PC-9 (cell line): ENCODE measurements around the gene USP34.

Experiments used
- CTCF ChIP-seq: fragments of 200-600 bp; sonication (generic); conservative IDR thresholded peaks from 2 replicates; pipeline ENCODE4 v1.6.1; 2017; ENCODE audit warnings: mixed run types, antibody characterized with exemption, mild to moderate bottlenecking, moderate library complexity
- EZH2 ChIP-seq: fragments of 200-600 bp; sonication (generic); IDR thresholded peaks from 2 replicates; pipeline ENCODE4 v1.8.0; 2017; ENCODE audit warnings: antibody characterized with exemption, low read depth

GRCh38 chr2:61244694-61245093 is 226.2 kb downstream of the USP34 start:
- TF ChIP-seq CTCF (no peak), EZH2 (no peak)
